HG02884 (cell line): ENCODE results near the gene LY6G5B.

Source experiments
- ATAC-seq: cut with Tn5 transposase; IDR thresholded peaks from one replicate; pipeline ENCODE4 v1.9.1; 2021; ENCODE audit warnings: mild to moderate bottlenecking, moderate library complexity; ENCODE audit not compliant: unreplicated experiment

LY6G5B gene

DNA sequence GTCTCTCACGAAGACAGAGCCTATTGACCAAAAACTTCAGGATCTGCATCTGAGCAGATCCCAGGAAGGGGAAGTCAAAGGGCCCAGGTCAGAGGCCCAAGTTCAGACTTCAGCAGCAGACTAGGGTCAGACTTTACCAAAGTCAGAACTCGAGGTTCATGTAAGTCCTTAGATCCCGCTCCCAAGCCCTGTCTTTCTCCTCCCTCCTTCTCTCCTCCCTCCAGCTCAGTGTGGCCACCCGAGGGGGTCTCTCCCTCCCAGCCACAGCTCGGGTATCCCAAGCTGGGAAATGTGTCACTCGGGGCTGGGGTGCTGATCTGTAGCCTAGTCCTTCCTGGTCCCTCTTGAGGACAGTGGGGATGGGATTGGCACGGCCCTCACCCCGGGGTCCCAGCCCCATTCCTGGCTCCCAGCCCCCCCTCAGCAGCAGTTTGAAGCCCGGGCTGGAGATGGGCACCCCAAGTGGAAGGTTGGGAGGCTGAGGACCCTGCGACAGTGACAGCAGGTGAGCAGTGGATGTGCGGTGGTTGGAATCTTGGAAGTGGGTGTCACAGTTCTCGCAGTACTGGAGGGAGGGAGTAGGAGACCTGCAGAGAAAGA lies 7.6 kb upstream of the LY6G5B start:
- no peak for ATAC-seq

DNA sequence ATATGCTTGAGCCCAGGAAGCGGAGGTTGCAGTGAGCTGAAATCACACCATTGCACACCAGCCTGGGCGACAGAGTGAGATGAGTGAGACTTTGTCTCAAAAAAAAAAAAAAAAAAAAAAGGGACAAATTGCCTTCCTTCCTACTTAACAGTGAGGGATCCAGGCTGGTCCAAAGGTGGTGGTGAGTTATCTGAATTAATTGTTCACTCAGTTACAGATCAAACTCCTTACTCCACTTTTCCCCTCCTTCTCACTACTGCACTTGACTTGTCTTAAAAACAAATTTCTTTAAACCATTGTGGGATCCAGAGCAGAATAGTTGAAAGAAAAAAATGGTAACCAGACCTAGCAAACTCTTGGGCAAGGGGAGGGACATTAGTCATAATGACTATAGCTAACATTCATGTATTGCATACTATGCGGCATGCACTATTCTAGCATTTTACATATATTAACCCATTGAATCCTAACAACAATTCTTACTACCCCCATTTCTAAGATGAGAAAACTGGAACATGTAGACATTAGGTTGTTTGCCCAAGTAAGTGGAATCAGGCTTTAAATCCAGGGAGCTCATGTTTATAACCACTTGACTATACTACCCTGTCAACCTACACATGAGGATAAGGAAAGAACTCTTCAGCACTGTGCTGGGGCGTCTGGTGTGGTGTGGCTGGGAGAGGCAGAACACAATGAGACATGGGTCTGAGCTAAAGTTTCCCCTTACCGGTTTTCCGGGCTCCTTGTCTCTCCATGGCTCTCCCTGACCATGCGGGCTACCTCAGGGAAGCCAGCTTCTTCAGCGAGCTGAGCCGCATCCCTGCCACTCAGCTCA lies 6.4 kb upstream of the LY6G5B start:
- ATAC-seq: no peak

DNA sequence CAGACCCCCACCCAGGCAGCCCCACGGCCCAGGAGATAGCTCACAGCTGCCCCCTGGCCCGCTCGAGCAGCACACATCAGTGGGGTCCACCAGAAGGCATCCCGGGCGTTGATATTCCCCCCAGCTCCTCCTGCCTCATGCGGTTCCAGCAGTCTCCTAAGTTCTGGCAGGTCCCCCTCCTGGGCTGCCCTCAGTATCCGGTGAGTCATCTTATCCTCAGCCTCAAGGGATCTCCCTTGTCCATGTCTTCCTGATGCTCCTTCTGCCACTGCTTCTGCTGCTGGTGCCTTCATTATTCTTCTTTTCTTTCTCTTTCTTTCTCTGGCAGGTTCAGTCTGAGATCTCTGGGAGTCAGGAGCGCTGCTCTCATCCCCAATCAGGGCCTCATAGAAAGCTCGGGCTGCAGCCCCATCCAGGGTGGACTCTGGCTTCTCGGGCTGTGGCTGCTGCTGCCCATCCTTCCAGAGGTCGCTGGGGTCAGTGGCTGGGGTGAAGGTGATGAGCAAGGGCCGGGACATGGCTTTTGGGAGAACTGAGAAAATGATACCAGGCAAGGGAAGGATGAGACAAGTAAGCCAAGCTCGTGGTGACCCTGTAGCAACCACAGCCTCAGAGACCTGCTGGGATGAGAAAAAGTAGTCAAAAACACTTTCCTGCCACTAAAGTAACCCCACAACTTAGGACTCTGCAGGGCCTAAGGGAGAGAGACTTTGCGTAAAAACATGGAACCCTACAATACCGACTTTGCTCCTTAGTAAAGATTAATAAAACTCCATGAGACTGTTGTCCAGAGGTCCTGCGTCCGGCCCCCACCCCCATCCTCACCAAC lies 5.6 kb upstream of the LY6G5B start:
- no peak for ATAC-seq

DNA sequence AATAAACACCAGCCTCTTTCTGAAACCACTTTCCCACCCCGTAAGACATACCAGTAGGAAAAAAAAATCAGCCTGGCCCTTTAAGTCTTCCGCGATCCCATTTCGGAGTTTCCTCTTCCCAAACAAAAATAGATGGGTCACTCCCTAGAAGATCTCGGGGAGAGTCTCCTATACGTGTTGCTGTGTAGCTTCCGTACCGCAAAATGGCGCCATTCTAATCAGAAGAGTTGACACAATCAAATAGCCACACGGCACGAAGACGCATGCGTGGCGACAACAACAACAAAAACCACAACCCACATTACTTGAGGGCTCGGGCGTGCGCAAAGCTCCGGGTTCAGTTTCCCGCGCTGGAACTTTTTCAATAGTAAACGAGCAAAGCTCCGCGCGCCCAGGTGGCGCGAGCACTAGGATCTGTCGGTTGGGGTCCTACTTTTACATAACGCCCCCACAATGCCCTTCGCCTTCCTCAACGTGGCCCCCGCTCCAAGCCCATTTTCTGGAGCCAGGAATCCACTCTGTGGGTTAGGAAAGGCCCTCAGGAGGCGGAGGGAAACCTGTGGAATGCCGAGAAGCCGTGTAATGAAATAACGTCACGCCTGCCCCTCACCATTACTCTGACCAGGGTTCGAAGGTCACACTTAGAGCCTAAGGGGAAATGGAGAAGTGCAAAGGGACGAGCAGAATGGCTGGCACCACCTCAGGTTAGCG lies 4.8 kb upstream of the LY6G5B start, which contains the start of gene GPANK1:
Gene GPANK1, minus strand, starts transcription at position 208 of the 711 bp plus-strand sequence. CDS start 519 bp downstream, outside the sequence.
- ATAC-seq: no peak

DNA sequence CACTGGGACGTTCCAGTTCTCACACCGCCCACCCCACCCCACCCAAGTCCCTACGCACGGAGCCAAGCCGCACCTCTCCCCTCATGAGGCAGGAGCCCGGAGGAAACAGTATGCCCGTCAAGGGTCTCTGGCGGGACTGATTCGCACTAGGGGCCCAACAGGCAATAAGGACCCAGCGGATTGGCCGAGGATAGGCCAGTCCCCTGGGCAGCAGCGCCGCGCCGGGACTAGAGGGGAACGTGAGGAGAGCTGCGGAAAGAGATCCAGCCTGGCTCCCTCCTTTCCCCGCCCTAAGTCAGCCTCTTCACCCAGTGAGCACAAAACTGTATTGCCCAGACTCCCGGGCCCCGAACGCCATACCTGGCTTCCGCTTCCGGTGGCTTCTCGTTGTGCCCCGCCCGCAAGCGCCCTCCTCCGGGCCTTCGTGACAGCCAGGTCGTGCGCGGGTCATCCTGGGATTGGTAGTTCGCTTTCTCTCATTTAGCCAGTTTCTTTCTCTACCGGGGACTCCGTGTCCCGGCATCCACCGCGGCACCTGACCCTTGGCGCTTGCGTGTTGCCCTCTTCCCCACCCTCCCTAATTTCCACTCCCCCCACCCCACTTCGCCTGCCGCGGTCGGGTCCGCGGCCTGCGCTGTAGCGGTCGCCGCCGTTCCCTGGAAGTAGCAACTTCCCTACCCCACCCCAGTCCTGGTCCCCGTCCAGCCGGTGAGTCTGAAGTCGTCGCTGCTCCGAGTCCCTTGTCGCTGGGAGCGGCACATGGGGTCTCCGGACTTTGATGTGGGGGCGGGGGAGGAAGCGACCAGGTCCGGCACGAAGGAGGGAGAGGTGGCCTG lies 4.1 kb upstream of the LY6G5B start, which contains the start of gene CSNK2B:
Gene CSNK2B, plus strand, starts transcription at position 580 of the 836 bp plus-strand sequence. CDS start 752 bp downstream, outside the sequence.
- peak; percentile 72 for ATAC-seq

DNA sequence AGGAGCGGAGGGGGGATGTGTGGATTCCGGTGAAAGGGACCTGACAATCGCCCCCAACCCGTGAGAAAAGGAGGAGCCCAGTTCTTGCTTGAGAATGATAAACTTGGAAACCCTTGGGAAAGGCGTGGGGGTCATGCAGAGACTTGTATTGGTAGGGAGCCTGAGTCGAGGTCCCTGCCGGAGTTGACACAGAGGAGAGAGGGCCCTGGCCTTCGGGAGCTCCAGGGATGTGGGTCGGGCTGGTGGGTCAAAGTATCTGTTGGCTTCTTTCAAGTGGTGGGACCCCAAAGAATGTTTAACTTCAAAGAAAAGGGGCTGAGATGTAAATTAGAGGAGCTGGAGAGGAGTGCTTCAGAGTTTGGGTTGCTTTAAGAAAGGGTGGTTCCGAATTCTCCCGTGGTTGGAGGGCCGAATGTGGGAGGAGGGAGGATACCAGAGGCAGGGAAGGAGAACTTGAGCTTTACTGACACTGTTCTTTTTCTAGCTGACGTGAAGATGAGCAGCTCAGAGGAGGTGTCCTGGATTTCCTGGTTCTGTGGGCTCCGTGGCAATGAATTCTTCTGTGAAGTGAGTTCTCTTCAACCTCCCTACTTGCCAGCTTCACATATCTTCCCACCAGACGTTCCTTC lies 3.3 kb upstream of the LY6G5B start:
- no peak for ATAC-seq

DNA sequence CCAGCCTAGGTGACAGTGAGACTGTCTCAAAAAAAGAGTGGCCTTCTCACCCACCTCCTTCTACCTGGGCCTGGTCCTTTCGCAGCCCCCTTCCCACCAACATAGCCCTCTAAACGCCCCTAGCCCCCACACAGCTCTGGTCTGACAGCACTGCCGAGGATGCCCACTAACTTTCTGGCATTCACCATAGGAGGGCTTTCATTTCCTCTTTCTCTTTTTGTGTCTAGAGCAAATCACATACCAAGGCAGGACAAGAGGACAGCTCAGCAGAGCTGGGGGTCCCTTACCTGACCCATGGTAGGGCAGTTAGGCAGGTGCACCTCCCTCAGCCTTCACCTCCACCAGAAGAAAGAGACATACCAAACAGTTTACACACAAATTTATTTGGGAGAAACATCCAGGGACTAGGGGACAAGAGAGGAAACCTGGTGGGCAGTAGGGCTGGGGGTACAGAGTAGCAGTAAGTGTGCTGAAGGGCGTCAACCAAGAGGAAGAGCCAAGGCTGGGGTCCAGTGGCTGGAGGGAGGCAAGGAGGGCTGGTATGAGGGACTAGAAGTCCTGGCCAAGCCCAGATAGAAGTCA lies 6.6 kb downstream of the LY6G5B start:
- ATAC-seq: no peak

DNA sequence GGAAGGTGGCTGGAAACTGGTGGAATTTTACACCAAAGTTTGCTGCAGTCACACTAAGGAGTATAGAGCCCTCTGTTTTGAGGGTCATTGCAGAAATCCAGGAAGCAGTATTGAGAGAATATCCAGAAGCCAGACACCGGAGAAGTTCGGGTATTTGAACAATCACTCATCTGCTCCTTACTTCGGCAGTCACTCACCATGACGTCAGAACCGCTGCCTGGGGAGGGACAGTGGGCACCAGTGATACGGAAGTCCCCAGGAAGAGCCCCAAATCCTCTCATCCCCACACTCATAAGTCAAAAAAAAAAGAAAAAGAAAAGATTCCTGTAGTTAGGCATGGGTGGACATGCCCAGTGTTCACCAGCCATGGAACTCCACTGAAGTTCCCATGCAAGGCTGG lies 7.1 kb downstream of the LY6G5B start:
- ATAC-seq: no peak

DNA sequence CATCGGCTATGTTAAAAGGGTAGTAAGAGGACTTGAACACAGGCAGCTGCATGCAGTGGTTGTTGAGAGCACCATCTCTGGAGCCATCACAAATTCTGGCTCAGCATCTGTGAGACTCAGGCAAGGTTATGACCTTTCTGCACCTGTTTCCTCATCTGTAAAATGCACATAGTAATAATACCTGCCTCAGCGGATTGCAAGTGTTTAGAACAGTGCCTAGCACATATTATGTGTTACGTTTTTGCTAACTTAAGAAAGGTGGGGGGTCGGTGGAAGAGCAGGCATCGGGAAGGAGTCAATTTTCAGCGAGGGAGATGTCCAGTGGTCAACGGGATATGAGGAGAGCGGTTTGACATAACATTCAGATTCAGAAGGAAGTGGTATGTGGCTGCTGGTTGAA lies 8.2 kb downstream of the LY6G5B start:
- ATAC-seq: no peak

DNA sequence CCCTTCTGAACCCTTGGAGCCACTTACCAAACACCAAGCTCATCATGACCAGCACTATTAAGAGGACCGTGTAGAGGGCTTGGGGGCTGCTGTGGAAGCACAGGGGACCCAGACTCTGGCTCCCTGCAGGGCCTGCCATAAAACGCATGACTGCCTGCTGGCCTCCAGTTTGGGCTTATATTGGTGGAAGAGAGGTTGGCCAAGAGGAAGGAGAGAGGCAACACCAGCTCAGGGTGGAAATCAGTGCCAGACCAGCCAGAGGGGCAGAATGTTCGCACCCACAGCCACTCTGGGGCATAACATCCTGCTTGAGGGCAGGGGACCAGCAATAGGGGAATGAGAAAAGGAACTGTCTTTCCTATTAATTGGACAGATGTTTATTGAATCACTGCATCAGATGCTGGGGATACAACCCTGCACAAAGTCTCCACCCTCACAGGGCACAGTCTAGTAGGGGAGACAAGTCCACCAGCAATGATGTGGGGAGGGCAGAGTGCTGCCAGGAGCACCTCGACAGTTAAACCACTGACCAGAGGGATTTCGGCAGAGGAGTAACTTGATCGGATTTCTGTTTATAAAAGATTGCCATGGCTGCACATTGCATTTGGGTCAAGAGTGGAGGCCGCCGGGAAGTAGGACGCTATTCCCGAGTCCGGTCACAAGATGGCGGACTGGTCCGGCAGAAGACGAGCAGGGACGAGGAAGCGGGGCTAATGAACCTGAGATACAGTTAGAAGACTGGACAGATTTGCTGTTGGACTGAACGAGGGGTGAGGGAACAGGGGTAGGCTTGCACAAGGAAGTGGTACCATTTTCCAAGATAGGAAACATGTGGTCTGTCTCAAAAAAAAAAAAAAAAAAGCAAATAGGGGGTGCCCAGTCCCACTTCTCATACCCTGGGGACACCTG lies 10.7 kb downstream of the LY6G5B start, which contains the start of gene LY6G5C:
Gene LY6G5C, minus strand, starts transcription at position 842 of the 909 bp plus-strand sequence. Its CDS starts 694 bp downstream, at position 148.
- ATAC-seq: no peak

DNA sequence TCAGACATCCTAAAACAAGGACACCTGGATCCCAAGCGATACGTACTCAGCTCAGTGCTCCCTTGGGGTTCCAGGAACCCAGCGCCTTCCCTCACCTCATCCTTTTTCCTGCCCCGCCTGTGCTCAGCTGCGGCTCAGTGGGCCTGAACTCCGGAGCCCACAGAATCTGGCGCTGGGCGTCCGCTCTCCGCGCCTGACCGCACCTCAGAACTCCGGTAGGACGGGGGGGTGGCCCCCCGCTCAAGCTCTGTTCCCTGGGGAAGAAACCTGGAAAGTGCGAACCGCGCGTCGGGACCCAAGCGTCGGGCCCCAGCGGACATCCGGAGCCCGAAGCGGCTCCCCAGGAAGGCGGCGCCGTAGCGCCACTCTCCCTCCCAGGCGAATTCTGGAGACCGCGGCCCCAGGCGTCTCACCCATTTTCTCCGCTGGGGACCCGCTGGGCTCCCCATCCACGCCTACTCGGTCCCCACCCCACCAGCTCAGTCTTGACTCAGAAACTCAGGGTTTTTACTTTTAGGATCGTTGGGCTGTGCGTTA lies 11.4 kb downstream of the LY6G5B start:
- ATAC-seq: no peak

DNA sequence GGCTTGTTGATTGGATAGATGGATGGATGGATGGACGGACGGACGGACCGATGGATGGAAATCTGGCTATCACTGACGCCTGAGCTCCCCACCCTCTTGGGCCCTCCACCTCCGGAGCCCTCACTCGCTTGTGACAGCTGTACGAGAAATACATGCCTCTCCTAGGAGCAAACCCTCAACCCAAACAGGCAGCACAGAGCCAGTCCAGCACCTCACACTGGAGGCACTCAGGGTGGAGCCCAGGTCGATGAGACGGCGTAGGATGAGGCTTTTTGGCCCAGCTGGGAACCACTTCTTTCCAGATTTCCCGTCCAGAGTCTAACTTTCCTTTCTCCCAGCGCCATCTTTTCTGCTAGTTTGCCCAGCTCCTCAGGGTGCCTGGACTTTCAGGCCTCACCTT lies 13.8 kb downstream of the LY6G5B start:
- ATAC-seq: no peak

DNA sequence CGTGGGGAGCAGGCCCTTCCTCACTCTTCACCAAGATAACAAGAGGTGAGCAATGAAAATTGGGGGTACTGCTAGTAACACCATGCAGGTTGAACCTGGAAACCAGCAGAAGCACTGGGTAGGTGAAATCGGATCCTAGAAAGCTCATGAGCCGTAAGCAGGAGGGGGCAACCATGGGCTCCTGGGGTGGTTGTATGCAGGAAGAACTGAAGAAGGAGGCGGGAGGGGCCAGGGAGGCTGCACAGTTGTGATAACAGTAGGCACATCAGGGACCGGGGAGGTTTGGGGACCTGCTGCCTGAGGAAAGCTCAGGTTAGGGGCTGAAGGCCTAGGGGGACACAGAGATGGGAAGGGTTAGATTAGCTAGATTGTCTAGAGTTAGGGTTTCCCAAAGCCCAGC lies 16.7 kb downstream of the LY6G5B start:
- ATAC-seq: no peak

DNA sequence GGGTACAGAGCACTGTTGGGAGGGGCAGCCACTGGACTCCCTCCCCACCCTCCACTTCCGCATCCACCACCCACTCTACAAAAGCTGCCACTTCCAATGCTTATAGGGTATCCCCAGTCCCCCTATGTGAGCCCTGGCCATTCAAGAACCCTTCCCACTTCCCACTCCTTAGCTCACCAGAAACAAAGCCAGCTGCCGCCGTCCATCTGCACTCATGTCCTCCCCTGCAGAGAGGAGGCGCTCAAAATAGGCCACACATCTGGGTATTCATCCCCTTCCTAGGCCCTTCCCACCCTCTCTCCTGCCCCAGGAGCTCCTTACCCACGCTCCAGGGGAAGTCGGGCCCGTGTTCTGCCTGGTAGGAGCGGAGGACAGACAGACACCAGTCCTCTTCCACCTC lies 17.5 kb downstream of the LY6G5B start:
- ATAC-seq: no peak

DNA sequence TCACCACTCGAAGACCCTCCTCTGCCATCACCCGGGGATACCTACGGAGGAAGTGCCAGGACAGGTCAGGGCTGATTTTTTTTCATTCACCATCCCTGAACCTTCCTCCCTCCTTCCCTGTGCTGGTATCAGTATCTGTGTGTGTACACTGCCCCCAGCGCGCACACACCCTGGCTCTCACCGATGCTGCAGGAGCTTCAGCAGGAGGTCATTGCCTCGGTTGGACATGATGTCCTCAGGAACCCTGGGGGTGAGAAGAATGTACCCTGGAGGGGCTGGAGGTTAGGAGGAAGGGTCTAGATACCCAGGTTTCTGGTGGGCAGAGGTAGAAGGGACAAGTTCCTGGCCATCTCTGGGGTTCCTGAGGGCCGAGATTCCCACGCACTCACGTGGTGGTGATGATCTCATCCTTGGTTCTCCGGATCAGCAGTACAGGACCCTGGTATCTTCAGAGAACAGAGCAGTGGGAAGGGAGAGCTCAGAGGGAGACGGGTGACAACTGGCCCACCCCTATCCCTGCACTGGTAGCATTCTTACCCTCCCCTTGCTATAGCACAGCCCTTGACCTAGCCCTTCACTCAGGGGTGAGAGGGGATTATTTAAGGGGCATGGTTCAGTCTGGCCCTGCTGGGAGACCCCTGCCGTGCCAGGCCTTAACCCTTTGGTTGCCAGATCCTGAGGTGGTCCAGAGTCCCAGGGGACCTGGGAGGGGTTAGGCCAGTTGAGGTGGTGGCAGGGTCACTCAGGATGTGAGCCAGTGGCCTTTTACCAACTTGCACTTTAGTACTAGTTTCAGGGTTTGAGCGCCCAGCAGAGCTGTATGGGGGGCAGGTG lies 18.3 kb downstream of the LY6G5B start:
- no peak for ATAC-seq

DNA sequence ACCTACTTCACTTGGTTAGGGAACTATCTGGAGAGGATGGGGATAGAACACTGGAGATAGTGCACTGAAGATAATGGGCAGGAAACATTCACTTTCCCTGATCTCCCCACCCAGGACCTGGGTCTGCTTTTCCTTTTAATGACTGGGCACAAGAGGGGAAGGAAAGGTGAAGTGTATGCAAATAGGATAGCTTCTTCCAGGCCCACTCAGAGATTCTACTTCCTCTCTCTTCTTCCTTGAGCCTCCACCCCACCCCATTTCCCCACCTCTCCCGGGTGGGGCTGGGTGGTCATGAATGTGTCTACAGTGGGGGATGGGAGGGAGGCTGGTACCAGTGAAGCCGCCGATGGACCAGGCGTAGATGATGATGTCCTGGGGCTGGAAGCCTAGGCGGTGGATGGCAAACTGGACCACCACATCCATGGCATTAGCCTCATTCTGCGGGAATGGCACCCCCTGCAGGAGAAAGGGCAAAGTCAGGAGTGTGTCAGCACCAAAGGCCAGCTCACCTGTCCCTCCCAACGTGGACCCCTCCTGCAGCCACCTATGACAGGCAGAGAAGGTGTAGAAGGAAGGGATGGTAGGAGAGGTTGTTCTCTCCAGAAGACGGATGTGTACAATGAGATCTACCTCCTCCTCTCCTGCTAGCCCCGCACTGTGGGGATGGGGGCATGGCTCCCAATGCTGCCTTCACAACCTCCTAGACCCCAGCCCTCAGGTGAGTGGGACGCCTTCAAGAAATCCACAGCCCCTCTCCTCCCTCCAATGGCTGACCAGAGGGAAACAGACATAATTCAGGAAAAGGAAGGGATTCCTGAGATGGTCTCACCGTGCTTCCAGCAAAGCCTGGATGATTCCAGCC lies 19.7 kb downstream of the LY6G5B start:
- ATAC-seq: no peak
